GM19463 (cell line): ENCODE data around the gene BRICD5.
"Not testable (repeated sequence)": the region's sequence is repeated elsewhere in the genome, so short reads cannot be mapped to it uniquely, and the experiment has no call there.

Experiments
- ATAC-seq: cut with Tn5 transposase; IDR thresholded peaks from one replicate; pipeline ENCODE4 v1.9.1; 2021; ENCODE audit warnings: mild to moderate bottlenecking, moderate library complexity; ENCODE audit not compliant: unreplicated experiment

BRICD5 gene

DNA sequence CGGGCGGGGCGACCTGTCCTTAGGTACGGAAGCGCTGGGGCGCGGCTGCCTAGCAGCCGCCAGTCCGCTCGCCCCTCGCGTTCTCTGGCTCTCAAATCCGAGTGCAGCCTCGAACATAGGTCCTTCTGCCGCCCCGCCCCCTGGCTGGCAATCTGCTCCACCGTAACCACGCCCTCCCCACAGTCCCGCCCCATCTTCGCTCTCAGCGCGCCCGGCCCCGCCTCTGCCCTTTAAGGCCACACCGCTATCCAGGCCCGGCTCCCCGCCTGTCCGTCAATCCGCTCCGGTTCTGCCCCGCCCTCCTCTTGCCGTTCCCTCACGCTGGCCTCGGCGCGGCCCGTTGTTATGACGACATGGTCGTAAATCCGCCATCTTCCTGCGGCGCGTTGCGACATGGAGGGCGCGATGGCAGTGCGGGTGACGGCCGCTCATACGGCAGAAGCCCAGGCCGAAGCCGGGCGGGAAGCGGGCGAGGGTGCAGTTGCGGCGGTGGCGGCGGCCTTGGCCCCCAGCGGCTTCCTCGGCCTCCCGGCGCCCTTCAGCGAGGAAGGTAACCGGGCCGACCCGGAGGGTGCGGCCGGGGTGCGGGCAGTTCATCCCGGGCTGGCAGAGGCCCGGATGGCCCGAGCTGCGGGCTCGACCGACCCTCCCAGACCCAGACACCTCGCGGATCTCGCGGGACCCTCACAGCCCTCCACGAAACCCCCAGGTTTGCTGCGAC lies 12.7 kb upstream of the BRICD5 start, which contains the start of gene E4F1:
E4F1 (plus strand) TSS at position 371 of the 721 bp plus-strand sequence; CDS start at position 394, 23 bp downstream.
- ATAC-seq: peak; percentile 94

GRCh38 chr16:2216330-2216729 lies 5.7 kb upstream of the BRICD5 start:
- no peak for ATAC-seq

- peak; percentile 89 for ATAC-seq
Observed at GRCh38 chr16:2214719-2214968, 4.0 kb upstream of the BRICD5 start, which contains the start of gene PGP. PGP (minus strand) TSS chr16:2214840; CDS start chr16:2214777, 63 bp downstream.

GRCh38 chr16:2213817-2214718 lies 3.4 kb upstream of the BRICD5 start:
- peak; percentile 6 for ATAC-seq

DNA sequence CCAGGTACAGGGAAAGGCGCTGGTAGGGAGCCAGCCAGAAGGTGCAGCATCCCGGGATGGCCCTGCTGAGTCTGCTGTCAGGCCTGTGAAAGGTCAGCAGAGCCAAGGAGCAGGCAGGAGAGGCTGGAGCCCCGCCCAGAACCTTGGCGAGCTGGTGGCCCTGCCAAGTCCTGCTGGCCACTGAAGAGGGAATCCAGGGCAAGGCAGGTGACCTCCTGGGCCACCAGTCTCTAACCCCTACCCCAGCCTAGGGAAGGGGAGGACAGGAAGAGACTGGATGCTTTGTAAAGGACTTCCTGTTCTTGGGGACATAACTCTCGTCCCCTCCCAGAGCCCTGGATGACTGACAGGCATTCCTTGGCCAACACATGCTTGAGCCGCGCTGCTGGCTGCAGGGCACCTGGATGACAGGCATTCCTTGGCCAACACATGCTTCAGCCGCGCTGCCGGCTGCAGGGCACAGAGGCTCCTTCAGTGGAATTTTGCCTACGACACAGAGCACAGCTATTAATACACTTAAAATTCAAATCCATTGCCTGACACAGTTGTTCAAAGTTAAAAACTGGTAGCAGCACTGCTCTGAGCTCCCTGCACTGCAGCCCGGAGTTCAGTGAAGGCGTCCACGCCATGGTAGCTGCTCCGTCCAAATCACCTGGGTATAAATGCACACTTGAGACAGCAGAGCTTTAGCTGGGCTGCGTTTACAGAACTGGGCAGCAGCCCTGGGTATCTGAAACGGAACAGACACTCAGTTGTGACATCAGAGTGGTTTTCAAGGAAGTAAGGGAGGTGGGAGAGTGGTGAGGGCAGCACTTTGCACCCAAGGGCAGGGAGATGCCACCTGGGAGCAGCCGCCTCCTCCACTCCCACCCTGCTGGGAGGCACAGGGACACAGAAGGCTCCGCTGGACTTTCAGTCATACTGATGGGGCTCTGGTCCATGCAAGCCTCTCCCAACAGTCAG lies 2.0 kb upstream of the BRICD5 start:
- ATAC-seq: no peak

- ATAC-seq: no peak
Observed at GRCh38 chr16:2211923-2212347, 1.3 kb upstream of the BRICD5 start.

DNA sequence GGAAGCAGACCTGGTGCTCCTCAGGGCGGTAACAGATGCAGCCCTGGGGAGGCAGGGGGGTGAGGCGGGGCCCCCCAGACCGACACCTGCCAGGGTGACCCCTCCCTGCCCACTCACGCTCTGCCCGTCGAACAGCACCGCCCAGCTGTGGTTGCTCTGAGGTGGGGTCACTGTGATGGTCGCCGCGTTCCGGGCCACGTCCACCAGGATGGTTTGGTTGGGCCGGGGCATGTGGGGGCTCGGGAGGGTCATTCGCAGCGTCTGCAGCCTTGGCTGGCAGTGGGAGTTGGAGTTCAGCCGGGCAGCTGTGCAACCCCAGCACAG lies 692 bp downstream of the BRICD5 start:
- no peak for ATAC-seq

- no peak for ATAC-seq
Observed at GRCh38 chr16:2209258-2210008, 1.2 kb downstream of the BRICD5 start.

GRCh38 chr16:2208772-2209171 lies 1.9 kb downstream of the BRICD5 start:
- ATAC-seq: no peak

DNA sequence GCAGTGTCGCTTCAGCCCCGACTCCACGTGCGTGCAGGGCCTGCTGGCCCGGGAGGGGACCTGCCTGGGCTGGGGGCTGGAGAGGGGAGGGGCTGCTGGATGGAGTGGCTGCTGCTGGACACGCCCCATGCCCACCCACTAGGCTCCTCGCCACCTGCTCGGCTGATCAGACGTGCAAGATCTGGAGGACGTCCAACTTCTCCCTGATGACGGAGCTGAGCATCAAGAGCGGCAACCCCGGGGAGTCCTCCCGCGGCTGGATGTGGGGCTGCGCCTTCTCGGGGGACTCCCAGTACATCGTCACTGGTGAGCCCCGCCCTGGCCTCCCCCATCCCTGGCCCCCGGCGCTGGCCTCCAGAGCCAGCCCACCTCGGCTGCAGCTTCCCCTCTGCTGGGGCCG lies 2.4 kb downstream of the BRICD5 start:
- ATAC-seq: no peak

- ATAC-seq: no peak
Observed at GRCh38 chr16:2207872-2208271, 2.8 kb downstream of the BRICD5 start.

GRCh38 chr16:2206780-2207433 lies 3.8 kb downstream of the BRICD5 start:
- no peak for ATAC-seq

GRCh38 chr16:2206420-2206779 lies 4.3 kb downstream of the BRICD5 start:
- no peak for ATAC-seq

DNA sequence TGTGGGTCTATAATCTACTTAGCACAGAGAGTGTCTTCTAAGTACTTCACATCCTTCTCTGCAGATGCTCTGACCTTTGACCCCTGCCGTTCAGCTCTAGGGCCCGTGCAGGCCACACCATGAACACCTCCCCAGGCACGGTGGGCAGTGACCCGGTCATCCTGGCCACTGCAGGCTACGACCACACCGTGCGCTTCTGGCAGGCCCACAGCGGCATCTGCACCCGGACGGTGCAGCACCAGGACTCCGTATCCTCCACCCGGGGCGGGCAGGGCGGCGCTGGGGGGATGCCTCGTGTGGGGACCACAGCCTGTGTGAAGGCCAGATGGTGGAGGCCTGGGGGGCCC lies 4.7 kb downstream of the BRICD5 start:
- no peak for ATAC-seq

GRCh38 chr16:2205104-2205966 lies 5.3 kb downstream of the BRICD5 start, which contains the start of gene MLST8:
MLST8 (plus strand) TSS chr16:2205454; CDS start chr16:2206086, 632 bp downstream.
- peak; percentile 77 for ATAC-seq

DNA sequence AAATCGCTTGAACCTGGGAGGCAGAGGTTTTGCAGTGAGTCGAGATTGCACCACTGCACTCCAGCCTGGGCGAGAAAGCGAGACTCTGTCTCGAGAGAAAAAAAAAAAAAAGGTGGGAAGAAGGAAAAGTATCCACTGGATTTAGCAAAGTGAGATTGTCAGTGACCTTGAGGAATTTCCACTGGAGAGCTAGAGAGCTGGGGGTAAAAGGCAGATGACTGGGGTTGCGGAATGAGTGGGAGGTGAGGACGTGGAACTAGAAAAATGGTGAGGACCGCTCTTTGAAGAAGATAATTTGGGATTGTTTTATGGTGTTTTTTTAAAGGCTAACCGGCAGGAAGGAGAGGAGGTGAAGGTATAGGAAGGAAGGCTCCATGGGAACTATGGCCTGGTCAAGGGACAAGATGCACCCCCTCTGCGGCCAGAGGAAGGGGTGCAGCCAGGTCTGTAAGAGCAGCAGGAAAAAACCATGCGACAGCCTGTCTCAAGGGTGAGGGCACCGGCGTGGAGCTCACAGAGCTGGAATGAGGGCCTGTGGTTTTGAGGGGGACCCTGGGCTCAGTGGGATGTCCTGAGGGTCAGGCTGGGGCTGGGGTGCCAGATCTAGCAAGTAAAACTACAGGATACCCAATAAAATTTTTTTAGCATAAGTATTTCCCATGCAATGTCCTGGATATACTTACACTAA lies 6.1 kb downstream of the BRICD5 start:
- ATAC-seq: no peak

GRCh38 chr16:2203119-2203688 lies 7.5 kb downstream of the BRICD5 start:
- ATAC-seq: not testable (repeated sequence)

GRCh38 chr16:2200313-2200712 lies 10.3 kb downstream of the BRICD5 start:
- ATAC-seq: no peak
